ENCODE measurements around the gene SCN1A.

GRCh38 chr2:166138667-166139066 lies 10.8 kb upstream of the SCN1A start:
- no peak for TF ChIP-seq SIN3A (IDR thresholded peaks at IDR 0.05; ENCODE audit: borderline replicate concordance, low read depth, low read length)
- no peak for TF ChIP-seq JUND (IDR thresholded peaks at IDR 0.05)
- TF ChIP-seq CTCF (IDR thresholded peaks at IDR 0.05), result no peak
- no peak for TF ChIP-seq FOXM1 (IDR thresholded peaks at IDR 0.05; ENCODE audit: low read depth)
- TF ChIP-seq USF1 (IDR thresholded peaks at IDR 0.05; ENCODE audit: borderline replicate concordance, low read depth), result no peak
- TF ChIP-seq POLR2AphosphoS5 (IDR thresholded peaks at IDR 0.05; ENCODE audit: low read depth, low read length), result no peak
- no peak for TF ChIP-seq GATA2 (CRISPR knock-in tag; IDR thresholded peaks at IDR 0.05)

Measured in SK-N-SH (cell line).